Cardiac septum (tissue), 1 donor: ENCODE data around the gene LLPH. TPM values are rescaled to one million over a fixed set of nuclear protein-coding genes. Genes with fewer than 3 reads are reported as not detected.
"Not testable (repeated sequence)": the region's sequence is repeated elsewhere in the genome, so short reads cannot be mapped to it uniquely, and the experiment has no call there.

Source experiments
- DNase-seq: peaks from one replicate; pipeline ENCODE4 v3.0.0-alpha.2; 2020; ENCODE audit warnings: low spot score
- intact Hi-C: fragments of 100-400 bp; cut with DNase I; formaldehyde crosslinking; loops from one replicate; pipeline ENCODE4 v1.14.0; 2022
- long read RNA-seq: library from polyadenylated mRNA; unstranded; transcript quantifications from one replicate; pipeline ENCODE4 v2.0.0, GENCODE V29; 2021
- total RNA-seq: library from RNA; stranded (reverse); fragmentation: NEBNext Ultra II Directional; extraction: Animal tissue kit (Norgen Biotek cat#: 25700); gene quantifications from one replicate; pipeline ENCODE4 v1.2.1, GENCODE V29; 2021
- donor health status: DM: no; HTN: no; CAD: no.

Gene LLPH
- total RNA-seq: 25.4 TPM
- long read RNA-seq, full-length matches to known transcripts: 24 of 25 reads
- long read RNA-seq, partial matches to known transcripts: 0 of 25 reads
- long read RNA-seq, other reads (novel, unspliced or antisense): 1 of 25 reads

DNA sequence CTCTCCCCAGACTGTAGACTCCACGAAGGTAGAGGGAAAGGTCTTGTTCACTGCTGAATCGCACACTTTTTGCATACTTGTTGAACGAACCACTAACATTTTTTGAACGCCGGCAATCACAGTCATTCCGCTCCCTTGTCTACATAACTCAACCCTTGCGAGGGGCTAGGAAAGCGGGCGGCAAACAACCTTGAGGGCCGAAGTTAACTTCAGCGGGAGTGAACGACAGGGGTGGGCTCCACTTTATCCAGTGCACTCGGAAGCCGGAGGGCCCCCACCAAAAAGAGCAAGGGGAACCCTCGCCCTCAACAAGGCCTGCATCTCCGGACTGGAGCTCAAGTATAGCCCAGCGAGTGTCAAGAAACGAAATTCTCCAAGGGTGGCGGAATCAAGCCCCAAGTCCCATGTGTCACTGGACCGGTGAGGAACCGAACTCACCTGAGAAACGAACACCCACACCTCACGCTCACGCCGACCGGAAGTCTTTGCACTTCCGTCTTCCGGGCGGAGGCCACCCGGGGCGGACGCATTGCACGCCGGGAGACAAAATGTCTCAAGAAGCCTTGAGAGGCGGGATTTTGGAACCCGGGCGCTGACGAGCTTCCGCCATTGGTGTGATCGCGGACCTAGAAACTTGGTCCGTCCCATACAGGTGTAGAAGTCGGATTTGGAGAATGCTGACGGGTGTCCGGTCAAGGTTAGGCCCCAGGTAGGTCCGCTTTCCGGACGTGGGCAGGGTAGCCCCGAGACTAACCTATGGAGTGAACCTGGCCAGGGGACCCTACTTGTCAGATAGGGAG, at the start of gene LLPH:
TSS of gene LLPH (minus strand) at position 484 of the 800 bp plus-strand sequence. CDS start 1,644 bp downstream, outside the sequence.
- DNase-seq: peak; percentile 96

DNA sequence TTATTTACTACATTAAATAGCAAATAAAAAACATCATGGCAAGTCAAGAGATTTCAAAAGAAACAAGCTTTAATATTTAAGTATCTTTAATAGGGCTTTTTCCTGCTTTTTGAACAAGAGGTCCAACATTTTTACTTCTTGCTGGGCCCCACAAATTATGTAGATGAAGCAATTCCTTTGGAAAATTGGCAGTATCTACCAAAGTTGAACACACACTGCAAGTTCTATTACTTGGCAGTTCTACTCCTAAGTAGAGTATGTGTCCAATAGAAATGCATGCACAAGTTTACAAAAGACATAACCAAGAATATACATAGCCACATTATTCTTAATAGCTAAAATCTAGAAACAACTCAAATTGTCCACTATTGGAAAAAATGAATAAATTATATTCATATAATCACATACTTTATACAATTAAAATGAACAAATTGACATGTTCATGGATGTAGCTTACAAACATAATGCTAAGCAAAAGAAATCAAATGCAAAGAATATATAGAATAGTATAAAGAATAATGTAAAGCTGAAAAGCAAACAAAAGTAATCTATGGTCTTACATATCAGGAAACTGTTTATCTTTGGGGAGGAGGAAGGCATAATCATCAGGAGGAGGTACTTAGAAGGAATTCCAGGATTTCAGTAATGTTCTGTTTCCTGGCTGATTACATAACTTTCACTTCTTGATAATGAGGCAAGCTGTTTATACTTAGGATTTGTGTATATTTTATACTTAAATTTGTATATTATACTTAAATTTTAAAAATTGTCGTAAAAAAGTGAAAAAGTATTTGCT, 45.8 kb upstream of the LLPH start:
- intact Hi-C loops: no loop called here
- DNase-seq: no peak

More for the DNA sequence above, at the start of gene LLPH:
- intact Hi-C loops: loop anchor here (5.0 kb wide), 1 partner anchor 37 kb away; the partner anchor contains the start of gene TMBIM4

- DNase-seq: not testable (repeated sequence)
- intact Hi-C loops: loop anchor here (2.0 kb wide), 1 partner anchor 16 kb away; no protein-coding TSS in a partner anchor
Observed at GRCh38 chr12:66174391-66175325, 44.1 kb upstream of the LLPH start.

DNA sequence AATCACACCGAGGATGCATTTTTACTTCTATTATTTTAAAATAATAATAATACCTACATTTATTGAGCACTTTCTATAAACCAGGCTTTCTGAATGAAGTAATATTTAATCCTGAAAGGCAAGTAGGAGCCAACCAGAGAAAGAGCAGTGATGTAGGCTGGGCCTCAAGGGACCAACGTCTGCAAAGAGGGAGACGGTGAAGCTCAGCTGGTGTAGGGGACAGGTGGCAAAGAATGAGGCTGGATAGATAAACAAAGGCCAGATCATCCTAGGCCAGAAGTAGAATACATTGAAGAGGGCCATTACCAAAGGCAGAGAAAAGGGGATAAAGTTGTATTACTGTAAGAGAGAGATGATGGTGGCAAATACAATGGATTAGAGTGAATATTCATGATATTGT, 40.1 kb upstream of the LLPH start:
- intact Hi-C loops: no loop called here
- no peak for DNase-seq

DNA sequence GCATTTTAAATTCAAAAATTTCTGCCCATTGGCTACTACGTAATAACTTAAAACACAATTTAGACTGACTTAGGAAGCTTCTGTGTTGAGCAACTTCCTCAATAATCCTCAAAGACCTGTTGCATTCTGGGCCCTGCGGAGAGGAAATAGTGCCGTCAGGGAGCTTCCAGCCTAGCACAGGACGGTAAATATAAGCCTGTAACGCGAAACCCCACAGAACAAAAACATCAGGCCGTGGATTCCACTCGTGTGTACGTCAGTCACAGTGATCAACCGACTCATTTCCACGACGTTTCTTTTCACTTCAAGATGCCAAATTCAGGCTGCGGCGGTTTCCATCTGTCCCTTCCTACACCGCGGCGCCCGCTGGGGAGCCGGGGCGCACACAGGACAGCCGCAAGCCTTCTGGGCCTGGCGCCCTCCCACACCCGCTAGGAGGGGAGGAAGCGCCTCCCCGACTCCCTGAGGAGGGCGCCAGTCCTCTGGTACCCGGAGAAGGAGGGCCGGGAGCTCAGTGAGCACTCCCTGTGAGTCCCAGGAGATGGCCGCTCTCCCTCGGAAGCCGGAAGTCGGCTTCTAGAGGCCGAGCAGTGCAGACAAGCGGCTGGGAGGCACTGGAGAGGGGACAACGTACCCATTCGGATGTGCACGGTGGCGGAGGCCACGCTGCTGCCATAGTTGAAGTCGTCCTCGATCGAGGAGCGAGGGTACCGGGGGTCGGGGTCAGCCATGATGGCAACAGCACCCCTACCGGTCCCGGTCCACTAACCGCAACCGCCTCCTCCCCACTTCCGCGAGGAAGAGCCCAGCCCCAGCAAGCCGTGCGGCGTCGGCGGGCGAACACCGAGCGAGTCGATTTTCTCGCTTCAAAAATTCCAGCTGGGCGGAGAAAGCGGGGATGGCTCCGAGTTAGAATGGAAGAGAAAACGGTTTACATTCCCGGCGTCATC, 38.9 kb upstream of the LLPH start, which contains the start of gene TMBIM4:
TSS of gene TMBIM4 (minus strand) at position 776 of the 950 bp plus-strand sequence. CDS start at position 731, 45 bp downstream.
- intact Hi-C loops: loop anchor here (2.0 to 5.0 kb wide), 2 partner anchors 19 to 37 kb away; partner anchors contain the start of genes IRAK3 and LLPH
- DNase-seq: peak; percentile 94

- intact Hi-C loops: loop anchor here (2.0 to 5.0 kb wide), 2 partner anchors 20 to 36 kb away; partner anchors contain the start of genes IRAK3 and LLPH
- DNase-seq: no peak
Observed at GRCh38 chr12:66168410-66168809, 37.9 kb upstream of the LLPH start.

DNA sequence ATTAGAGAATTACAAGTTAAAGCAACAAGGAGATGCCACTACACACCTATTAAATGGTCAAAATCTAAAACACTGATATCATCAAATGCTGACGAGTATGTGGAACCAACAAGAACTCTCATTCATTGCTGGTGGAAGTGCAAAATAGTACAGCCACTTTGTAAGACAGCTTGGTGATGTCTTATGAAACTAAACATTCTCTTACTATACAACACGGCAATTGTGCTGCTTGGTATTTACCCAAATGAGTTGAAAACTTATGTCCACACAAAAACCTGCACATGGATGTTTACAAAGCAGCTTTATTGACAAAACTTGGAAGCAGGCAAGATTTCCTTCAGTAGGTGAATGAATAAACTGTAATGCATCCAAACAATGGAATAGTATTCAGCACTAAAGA, 36.0 kb upstream of the LLPH start:
- intact Hi-C loops: loop anchor here (5.0 kb wide), 1 partner anchor 34 kb away; the partner anchor contains the start of gene LLPH

GRCh38 chr12:66165141-66165540, 34.6 kb upstream of the LLPH start:
- intact Hi-C loops: loop anchor here (5.0 kb wide), 1 partner anchor 33 kb away; the partner anchor contains the start of gene LLPH
- DNase-seq: no peak

More for the DNA sequence above, 36.0 kb upstream of the LLPH start:
- no peak for DNase-seq

DNA sequence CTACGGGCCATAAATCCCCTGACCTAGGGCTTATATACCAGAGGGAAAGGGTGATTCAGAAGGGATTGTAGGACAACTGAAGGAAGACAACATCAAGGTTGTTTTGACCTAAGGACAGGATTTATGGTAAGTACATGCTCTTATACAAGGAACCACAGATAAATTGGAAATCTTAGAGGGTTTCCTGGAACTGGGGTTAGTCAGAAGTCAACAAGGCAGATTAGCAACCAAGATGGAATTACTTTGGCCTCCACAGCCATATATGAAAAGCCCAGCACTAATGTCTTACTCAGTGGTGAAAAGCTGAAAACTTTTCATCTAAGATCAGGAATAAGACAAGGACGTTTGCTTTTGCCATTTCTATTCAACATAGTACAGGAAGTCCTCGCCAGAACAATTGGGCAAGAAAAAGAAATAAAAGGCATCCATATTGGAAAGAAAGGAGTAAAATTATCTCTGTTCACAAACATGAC, 33.8 kb upstream of the LLPH start:
- no peak for DNase-seq
- intact Hi-C loops: no loop called here

DNA sequence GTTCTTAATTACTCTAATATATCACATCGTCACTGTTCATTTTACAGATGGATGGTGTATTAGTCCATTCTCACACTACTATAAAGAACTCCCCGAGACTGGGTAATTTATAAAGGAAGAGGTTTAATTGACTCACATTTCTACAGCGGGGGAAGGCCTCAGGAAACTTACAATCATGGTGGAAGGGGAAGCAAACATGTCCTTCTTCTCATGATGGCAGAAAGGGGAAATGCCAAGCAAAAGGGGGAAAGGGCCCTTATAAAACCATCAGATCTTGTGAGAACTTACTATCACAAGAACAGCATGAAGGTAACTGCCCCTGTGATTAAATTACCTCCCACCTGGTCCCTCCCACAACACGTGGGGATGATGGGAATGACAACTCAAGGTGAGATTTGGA, 32.7 kb upstream of the LLPH start:
- intact Hi-C loops: no loop called here
- DNase-seq: no peak

- no peak for DNase-seq
- intact Hi-C loops: no loop called here
Observed at GRCh38 chr12:66162701-66163100, 32.2 kb upstream of the LLPH start.

GRCh38 chr12:66160704-66161103, 30.2 kb upstream of the LLPH start:
- no peak for DNase-seq
- intact Hi-C loops: no loop called here

GRCh38 chr12:66159123-66159522, 28.6 kb upstream of the LLPH start:
- intact Hi-C loops: loop anchor here (2.0 kb wide), 1 partner anchor 16 kb away; no protein-coding TSS in a partner anchor
- DNase-seq: no peak

DNA sequence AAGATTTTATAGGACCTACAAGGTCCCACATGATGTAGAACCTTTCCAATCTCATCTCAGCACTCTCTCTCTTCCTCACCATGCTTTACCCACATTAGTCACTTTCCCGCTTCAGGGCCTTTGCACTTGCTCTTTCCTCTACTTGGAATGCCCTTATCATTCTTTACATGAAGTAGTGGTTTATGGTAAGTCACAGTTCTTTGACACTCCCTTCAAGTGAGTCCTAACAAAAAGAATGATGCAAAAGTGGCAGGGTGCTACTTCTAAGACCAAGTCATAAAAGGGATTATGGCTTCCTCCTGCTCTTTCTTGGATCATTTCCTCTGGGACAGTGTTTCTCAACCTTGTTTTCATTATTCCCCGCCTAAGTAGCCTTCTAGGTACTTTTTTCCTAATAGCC, 26.1 kb upstream of the LLPH start:
- intact Hi-C loops: no loop called here
- no peak for DNase-seq

GRCh38 chr12:66154776-66155175, 24.2 kb upstream of the LLPH start:
- intact Hi-C loops: no loop called here
- no peak for DNase-seq

GRCh38 chr12:66152732-66153131, 22.2 kb upstream of the LLPH start:
- DNase-seq: no peak
- intact Hi-C loops: no loop called here

GRCh38 chr12:66149702-66150398, 19.3 kb upstream of the LLPH start:
- DNase-seq: no peak
- intact Hi-C loops: loop anchor here (10.0 kb wide), 2 partner anchors 155 to 255 kb away; partner anchors contain the start of gene HELB
